Measurements from ENCODE around the gene WASF1.

DNA sequence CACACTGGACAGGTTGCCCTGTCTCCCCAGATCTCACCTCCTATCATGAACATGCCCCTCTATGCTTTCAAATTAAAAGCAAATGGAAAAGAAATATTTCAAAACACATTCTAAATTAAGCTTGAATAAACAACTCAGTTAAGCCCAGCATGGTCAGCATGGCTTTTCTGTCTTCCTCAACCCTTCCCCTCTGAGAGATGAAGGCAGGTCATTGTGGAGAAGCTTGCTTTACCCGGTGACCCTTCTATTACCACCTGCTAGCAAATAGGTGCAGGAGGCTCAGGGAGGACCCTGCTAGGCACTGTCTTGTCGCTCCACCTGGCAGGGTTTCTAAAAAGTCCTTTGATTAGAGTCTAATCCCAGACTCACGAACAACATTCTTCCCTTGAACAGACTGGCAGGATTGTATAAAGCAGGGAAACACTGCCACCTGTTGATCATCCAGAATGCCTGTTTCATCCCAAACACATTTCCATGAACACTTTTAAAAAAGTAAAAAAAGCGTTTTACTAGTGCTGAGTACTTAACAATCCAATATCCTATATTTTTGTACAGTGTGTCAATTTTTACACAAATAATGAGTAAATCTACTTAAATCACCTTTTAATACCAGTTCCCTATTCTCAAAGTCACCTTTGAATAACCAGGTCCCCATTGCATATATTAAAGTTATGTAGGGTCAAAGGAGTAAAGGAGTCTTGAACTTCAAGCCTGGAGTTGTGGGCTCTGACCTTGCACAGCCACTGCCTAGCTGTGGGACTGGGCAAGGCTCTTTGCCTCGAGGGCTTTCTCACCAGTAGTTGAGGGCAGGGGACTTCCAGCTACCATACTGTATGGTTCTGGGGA, 125.9 kb downstream of the WASF1 start:
- TF ChIP-seq CTCF (IDR thresholded peaks at IDR 0.05) (peak; percentile 64 to 77 (median 72)), POLR2A (IDR thresholded peaks at IDR 0.05) (no peak), EP300 (IDR thresholded peaks at IDR 0.05) (no peak)

All from tibial nerve (tissue), 4 donors.